Heart left ventricle (tissue), 16 donors: ENCODE measurements around the gene ALAD. TPM values are rescaled to one million over a fixed set of nuclear protein-coding genes. Genes with fewer than 3 reads are reported as not detected.
A peak's percentile ranks its signal among the peaks of the same experiment; 100 is the strongest.
"Not testable (repeated sequence)": the region's sequence is repeated elsewhere in the genome, so short reads cannot be mapped to it uniquely, and the experiment has no call there.

Experiments used
- ATAC-seq, 4 donors: fragments of 200-7000 bp; cut with Tn5 transposase; one replicate each; pipeline ENCODE4 v1.9.1; 2020 to 2022; ENCODE audit warnings: moderate library complexity in 4 of 4, mild to moderate bottlenecking in 3 of 4, moderate number of reproducible peaks in 1 of 4
- DNase-seq, 5 donors: peaks; one replicate each; pipeline ENCODE4 v3.0.0-alpha.2; 2020
- H3K27ac ChIP-seq, 12 donors: fragments of 200-600 bp; sonication (generic) in 4 of 12; one replicate each; pipeline versions ENCODE4 v1.5.0 to v1.8.0; 2016 to 2022; ENCODE audit warnings: mild to moderate bottlenecking in 2 of 12
- H3K27me3 ChIP-seq, 9 donors: fragments of 200-600 bp; sonication (generic) in 2 of 9; one replicate each; pipeline versions ENCODE4 v1.5.1 to v1.8.0; 2016 to 2022; ENCODE audit warnings: mild to moderate bottlenecking in 3 of 9
- H3K36me3 ChIP-seq, 9 donors: fragments of 200-600 bp; sonication (generic) in 2 of 9; one replicate each; pipeline versions ENCODE4 v1.5.0 to v1.8.0; 2018 to 2022; ENCODE audit warnings: mild to moderate bottlenecking in 2 of 9
- H3K4me1 ChIP-seq, 12 donors: fragments of 200-600 bp; sonication (generic) in 4 of 12; one replicate each; pipeline versions ENCODE4 v1.5.0 to v1.8.0; 2016 to 2022; ENCODE audit warnings: mild to moderate bottlenecking in 3 of 12
- H3K4me3 ChIP-seq, 12 donors: fragments of 200-600 bp; sonication (generic) in 4 of 12; one replicate each; pipeline versions ENCODE4 v1.5.0 to v1.8.0; 2017 to 2022; ENCODE audit warnings: mild to moderate bottlenecking in 9 of 12, moderate library complexity in 4 of 12
- H3K9me3 ChIP-seq, 12 donors: fragments of 200-600 bp; sonication (generic) in 4 of 12; one replicate each; pipeline versions ENCODE4 v1.5.0 to v1.8.0; 2016 to 2022; ENCODE audit warnings: mild to moderate bottlenecking in 1 of 12
- CTCF ChIP-seq, 12 donors: fragments of 200-600 bp; sonication (generic) in 4 of 12; IDR thresholded peaks; one replicate each; pipeline versions ENCODE4 v1.5.0 to v1.8.0; 2018 to 2022; ENCODE audit warnings: antibody characterized with exemption in 12 of 12, mild to moderate bottlenecking in 5 of 12
- POLR2A ChIP-seq, 2 donors: fragments of 450-650 bp; IDR thresholded peaks; one replicate each; pipeline ENCODE4 v1.6.1; 2017; ENCODE audit warnings: antibody characterized with exemption in 2 of 2, mild to moderate bottlenecking in 2 of 2, moderate library complexity in 2 of 2
- WGBS, 4 donors: extraction: QIAGEN DNeasy Blood & Tissue Kit in 2 of 4; methylation state at CpG; one replicate each; pipeline versions ENCODE4 v1.1.5 to v1.1.7; 2013 to 2018; 5-methylcytosine and 5-hydroxymethylcytosine counted together
- intact Hi-C, 10 donors: fragments of 100-400 bp; cut with DNase I; formaldehyde crosslinking; loops; one replicate each; pipeline versions ENCODE4 v1.11.1 to v1.14.2; 2022
- polyA plus RNA-seq, 2 donors: library from polyadenylated mRNA; stranded (reverse); fragments of 200-250 nt; gene quantifications; one replicate each; pipeline ENCODE4 v1.2.3, GENCODE V29; 2013
- total RNA-seq, 9 donors: library from RNA; depleted of rRNA in 2 of 9; stranded (reverse); fragments of >200 nt in 2 of 9; fragmentation: NEBNext Ultra II Directional in 3 of 9; extraction: Animal tissue kit (Norgen Biotek cat#: 25700) in 3 of 9; gene quantifications; one replicate each; pipeline versions ENCODE4 v1.1.0 to v1.2.4, GENCODE V29; 2016 to 2023
- donor health status: ischemic (EF 13 %, LVEDD 7.1; RV severe dilation, severe dysfunction).
- donor health status: healthy with polysubstance abuse.
- donor health status: DM: no; HTN: yes; CAD: no.
- donor health status: DM: no; HTN: no; CAD: no.
- donor health status: ischemic (EF 25% LVEDD 6.9; RV normal size, moderate dysfunction).
- donor health status: ischemic (EF 25% LVEDD 5.7; RV mildly dilated, moderate dysfunction).
- donor health status: healthy.
- donor health status: DM: yes; HTN: yes; CAD: no.
- donor health status: ischemic (EF 35%, LVEDD 5.7; RV mildly dilated, moderate dysfunction).
- donor health status: nonischemic (EF 11% LVEDD 7.7; RV severe dilation, severe dysfunction).
- donor health status: DM: yes; HTN: yes; CAD: no.
- donor health status: PGD.
- donor health status: ischemic (EF 29% LVEDD 5.4; RV normal size, mild dysfunction).
- donor health status: nonischemic (EF 23%, LVEDD 6.1; RV moderate dilation, normal function).

The ALAD gene
- total and polyA plus RNA-seq, 11 donors = 39.8 to 153 (median 85.6) TPM

GRCh38 chr9:113368982-113369854 is 31.9 kb downstream of the ALAD start:
- peaks cover 0 to 13% (median 0%) of the 10 kb centered on the region in 12 donors for H3K4me1 ChIP-seq
- no peak overlapping the region for H3K4me3 ChIP-seq
- no peak overlapping the region for H3K27ac ChIP-seq
- DNase-seq (peak in 1 of 5 donors; percentile 41), ATAC-seq (peak in 3 of 4 donors; percentile 48 to 60 (median 55))
- TF ChIP-seq CTCF (IDR thresholded peaks at IDR 0.05) (no peak), POLR2A (IDR thresholded peaks at IDR 0.05) (no peak)
- no peaks in the 10 kb centered on the region for H3K27me3 ChIP-seq
- H3K9me3 ChIP-seq = no peaks in the 10 kb centered on the region
- WGBS, 4 donors = 64 to 71% (median 67%) methylated on average over 9 to 13 of the region's 13 CpGs
- peaks cover 0 to 17% (median 12%) of the 10 kb centered on the region in 9 donors for H3K36me3 ChIP-seq
- intact Hi-C loops = loop anchor here in 1 of 10 donors (5.0 kb wide), 1 partner anchor 47 kb away; no protein-coding TSS in a partner anchor

- DNase-seq (no peak), ATAC-seq (no peak)
- Histone ChIP-seq H3K27me3 (no peaks in the 10 kb centered on the region), H3K36me3 (peaks cover 0 to 9% (median 4%) of the 10 kb centered on the region in 9 donors), H3K27ac (no peak overlapping the region), H3K4me1 (peaks cover 0 to 13% (median 0%) of the 10 kb centered on the region in 12 donors), H3K4me3 (no peak overlapping the region), H3K9me3 (no peaks in the 10 kb centered on the region)
- intact Hi-C loops = loop anchor here in 1 of 10 donors (5.0 kb wide), 1 partner anchor 46 kb away; no protein-coding TSS in a partner anchor
- WGBS, 4 donors = 91 to 98% (median 94%) methylated on average over 5 of the region's 5 CpGs
- TF ChIP-seq CTCF (IDR thresholded peaks at IDR 0.05) (no peak), POLR2A (IDR thresholded peaks at IDR 0.05) (no peak)
Observed at GRCh38 chr9:113368348-113368981, 32.6 kb downstream of the ALAD start.

- not testable (repeated sequence) for H3K27me3 ChIP-seq, H3K9me3 ChIP-seq, ATAC-seq, H3K36me3 ChIP-seq, H3K4me3 ChIP-seq, H3K27ac ChIP-seq, DNase-seq
- 85 to 98% (median 93%) methylated on average over 3 of the region's 3 CpGs for WGBS, 4 donors
- peaks cover 0 to 13% (median 0%) of the 10 kb centered on the region in 12 donors for H3K4me1 ChIP-seq
- intact Hi-C loops = loop anchor here in 1 of 10 donors (5.0 kb wide), 1 partner anchor 43 kb away; no protein-coding TSS in a partner anchor
Observed at GRCh38 chr9:113365652-113366051, 35.4 kb downstream of the ALAD start.

- H3K4me1 ChIP-seq = peaks cover 0 to 12% (median 0%) of the 10 kb centered on the region in 12 donors
- no peaks in the 10 kb centered on the region for H3K9me3 ChIP-seq
- no peak overlapping the region for H3K4me3 ChIP-seq
- H3K27ac ChIP-seq = no peak overlapping the region
- DNase-seq = no peak
- no peaks in the 10 kb centered on the region for H3K36me3 ChIP-seq
- WGBS, 4 donors = 3 to 24% (median 16%) methylated on average over 1 of the region's 1 CpG
- H3K27me3 ChIP-seq = no peaks in the 10 kb centered on the region
- ATAC-seq = no peak
- TF ChIP-seq CTCF (IDR thresholded peaks at IDR 0.05) (no peak), POLR2A (IDR thresholded peaks at IDR 0.05) (no peak)
- intact Hi-C loops = loop anchor here in 1 of 10 donors (5.0 kb wide), 1 partner anchor 43 kb away; no protein-coding TSS in a partner anchor
Observed at GRCh38 chr9:113364951-113365350, 36.1 kb downstream of the ALAD start.
